ENCODE results near the gene FAM162A.
"Not testable (repeated sequence)": the region's sequence is repeated elsewhere in the genome, so short reads cannot be mapped to it uniquely, and the experiment has no call there.

The FAM162A gene

GRCh38 chr3:122383771-122384697 lies at the start of gene FAM162A:
Gene FAM162A (plus strand): TSS chr3:122384182. CDS start chr3:122384266, 84 bp downstream.
- FAIRE-seq: no peak

- no peak for FAIRE-seq
Measured at GRCh38 chr3:122342803-122343202, 41.2 kb upstream of the FAM162A start.

- FAIRE-seq: no peak
Measured at GRCh38 chr3:122343654-122344053, 40.3 kb upstream of the FAM162A start.

- FAIRE-seq: no peak
Measured at GRCh38 chr3:122349171-122349570, 34.8 kb upstream of the FAM162A start.

- FAIRE-seq: no peak
Measured at GRCh38 chr3:122350814-122351418, 33.1 kb upstream of the FAM162A start.

GRCh38 chr3:122351612-122352011 lies 32.4 kb upstream of the FAM162A start:
- no peak for FAIRE-seq

- FAIRE-seq: no peak
Measured at GRCh38 chr3:122353215-122353614, 30.8 kb upstream of the FAM162A start.

- FAIRE-seq: no peak
Measured at GRCh38 chr3:122353893-122354401, 30.0 kb upstream of the FAM162A start.

- no peak for FAIRE-seq
Measured at GRCh38 chr3:122355612-122356011, 28.4 kb upstream of the FAM162A start.

GRCh38 chr3:122356402-122356801 lies 27.6 kb upstream of the FAM162A start:
- FAIRE-seq: no peak

- no peak for FAIRE-seq
Measured at GRCh38 chr3:122357828-122358702, 25.9 kb upstream of the FAM162A start.

GRCh38 chr3:122358703-122359032 lies 25.3 kb upstream of the FAM162A start:
- FAIRE-seq: no peak

- FAIRE-seq: no peak
Measured at GRCh38 chr3:122362026-122362425, 22.0 kb upstream of the FAM162A start.

- no peak for FAIRE-seq
Measured at GRCh38 chr3:122364490-122364889, 19.5 kb upstream of the FAM162A start.

GRCh38 chr3:122365073-122365472 lies 18.9 kb upstream of the FAM162A start:
- no peak for FAIRE-seq

- FAIRE-seq: not testable (repeated sequence)
Measured at GRCh38 chr3:122365582-122366378, 18.2 kb upstream of the FAM162A start.

GRCh38 chr3:122366379-122366749 lies 17.6 kb upstream of the FAM162A start:
- no peak for FAIRE-seq

GRCh38 chr3:122374034-122374433 lies 9.9 kb upstream of the FAM162A start:
- no peak for FAIRE-seq

- FAIRE-seq: no peak
Measured at GRCh38 chr3:122377975-122378374, 6.0 kb upstream of the FAM162A start.

GRCh38 chr3:122382888-122383666 lies 905 bp upstream of the FAM162A start, which contains the start of gene MIX23:
Gene MIX23 (minus strand): TSS chr3:122383231. CDS start chr3:122383224, 7 bp downstream.
- FAIRE-seq: peak; percentile 91

GRCh38 chr3:122387709-122388108 lies 3.7 kb downstream of the FAM162A start:
- FAIRE-seq: no peak

All from G401.6 (cell line).